HPDE6-E6E7 (cell line): ENCODE data around the gene SEPTIN10.
"Not testable (repeated sequence)": the region's sequence is repeated elsewhere in the genome, so short reads cannot be mapped to it uniquely, and the experiment has no call there.

Experiments used
- DNase-seq: peaks from one replicate; pipeline ENCODE4 v3.0.0; 2011; ENCODE audit warnings: missing footprints; ENCODE audit errors: extremely low spot score

SEPTIN10 gene

GRCh38 chr2:109602617-109603188, 11.1 kb downstream of the SEPTIN10 start:
- DNase-seq = no peak

DNA sequence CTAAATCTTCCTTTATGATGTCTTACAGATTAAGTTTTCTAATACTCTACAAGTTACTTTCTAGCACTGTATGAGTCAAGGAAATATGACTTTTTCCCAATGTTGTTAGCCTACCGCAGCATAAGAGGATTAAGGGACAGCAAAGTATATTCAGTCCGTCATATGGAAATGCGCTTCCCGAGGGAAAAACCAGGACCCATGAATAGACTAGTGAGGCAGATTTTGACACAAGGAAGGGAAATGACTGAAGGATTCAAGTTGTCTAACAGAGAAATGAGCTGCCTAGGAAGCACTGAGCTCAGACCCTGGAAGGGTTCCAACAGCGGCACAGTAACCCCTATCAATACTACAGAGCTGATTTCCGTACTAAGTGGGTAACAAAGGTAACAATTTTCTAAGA, 12.0 kb downstream of the SEPTIN10 start:
- DNase-seq = no peak

DNA sequence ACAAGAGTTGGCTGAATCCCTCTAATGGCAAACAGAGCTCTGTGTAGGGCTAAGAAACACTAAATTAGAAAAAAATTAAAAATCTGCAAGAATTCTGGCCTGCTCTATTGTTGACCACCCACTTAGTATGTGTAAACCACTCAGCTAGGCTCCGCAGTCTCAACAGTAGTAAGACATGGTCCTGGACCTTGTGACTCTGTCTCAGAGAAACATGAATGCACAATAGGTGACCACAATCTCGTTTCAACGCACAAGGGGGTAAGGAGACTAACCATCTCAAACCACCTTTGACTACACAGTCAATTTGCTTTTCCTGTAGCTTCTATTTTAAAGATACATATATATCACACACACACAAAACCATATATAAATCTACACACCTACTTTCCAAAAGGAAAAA, 16.5 kb downstream of the SEPTIN10 start:
- DNase-seq = no peak

DNA sequence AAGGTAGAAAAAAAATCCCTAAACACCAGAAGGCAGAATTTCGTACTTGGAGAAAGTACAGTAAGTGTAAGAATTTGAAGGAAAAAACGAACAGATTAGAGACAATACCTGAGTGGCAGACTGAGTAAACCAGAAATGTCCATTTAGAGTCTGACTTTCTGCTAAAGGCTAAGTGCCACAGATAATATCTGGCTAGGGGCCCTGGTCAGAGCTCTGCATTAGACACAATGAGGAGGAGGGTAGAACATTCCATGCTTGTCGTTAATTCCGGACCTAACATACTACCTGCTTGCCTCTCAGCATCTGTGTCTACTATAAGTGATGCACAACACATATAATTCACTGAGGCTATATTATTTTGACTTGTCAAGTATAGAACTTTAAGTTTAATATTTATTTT, 18.1 kb downstream of the SEPTIN10 start:
- DNase-seq = no peak

DNA sequence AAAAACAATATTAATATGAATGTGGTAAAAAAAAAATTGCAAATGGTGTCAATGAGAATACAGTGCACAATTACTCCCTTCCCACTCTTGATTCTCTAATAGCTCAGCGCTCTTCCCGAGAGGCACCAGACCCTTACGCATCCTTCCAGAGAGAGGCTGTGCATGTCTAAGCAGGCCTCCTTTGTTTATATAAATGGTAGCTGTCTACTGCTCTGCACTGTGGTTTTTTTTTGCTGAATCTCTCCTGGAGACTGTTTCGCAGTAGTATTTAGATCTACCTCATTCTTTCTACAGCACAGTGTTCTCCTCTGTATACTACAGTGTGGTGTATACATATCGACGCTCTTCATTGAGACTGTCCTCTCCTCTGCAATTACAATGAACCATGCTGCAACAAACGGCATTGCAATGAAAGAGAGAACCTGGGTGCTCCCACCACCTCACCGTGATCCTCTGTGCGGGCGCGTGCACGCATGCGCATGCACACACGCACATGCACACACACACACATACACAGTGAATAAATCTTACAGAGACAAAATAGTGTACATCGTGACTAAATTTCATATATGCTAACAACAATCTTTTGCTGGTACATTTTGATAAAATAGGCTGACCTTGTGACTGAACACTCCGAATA, 19.4 kb downstream of the SEPTIN10 start:
- peak; percentile 37 for DNase-seq

GRCh38 chr2:109592905-109593304, 20.9 kb downstream of the SEPTIN10 start:
- DNase-seq = no peak

DNA sequence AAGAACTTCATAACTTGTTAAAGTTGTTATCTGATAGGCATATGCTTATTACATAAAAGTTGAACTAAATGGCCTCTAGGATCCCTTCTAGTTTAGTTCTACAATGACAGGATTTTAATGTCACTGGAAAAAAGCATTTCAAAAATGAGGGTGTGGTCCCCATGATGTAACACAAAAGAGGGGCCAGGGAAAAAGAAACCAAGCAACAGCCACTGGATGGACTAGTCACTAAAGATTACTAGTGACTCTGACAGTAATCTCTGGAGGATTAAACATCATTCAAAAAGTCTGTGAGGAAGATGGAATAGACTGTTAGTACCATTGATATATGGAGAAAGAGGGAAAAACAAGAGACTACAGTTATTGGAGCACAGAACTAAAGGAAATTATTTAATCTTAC, 22.6 kb downstream of the SEPTIN10 start:
- DNase-seq = no peak

DNA sequence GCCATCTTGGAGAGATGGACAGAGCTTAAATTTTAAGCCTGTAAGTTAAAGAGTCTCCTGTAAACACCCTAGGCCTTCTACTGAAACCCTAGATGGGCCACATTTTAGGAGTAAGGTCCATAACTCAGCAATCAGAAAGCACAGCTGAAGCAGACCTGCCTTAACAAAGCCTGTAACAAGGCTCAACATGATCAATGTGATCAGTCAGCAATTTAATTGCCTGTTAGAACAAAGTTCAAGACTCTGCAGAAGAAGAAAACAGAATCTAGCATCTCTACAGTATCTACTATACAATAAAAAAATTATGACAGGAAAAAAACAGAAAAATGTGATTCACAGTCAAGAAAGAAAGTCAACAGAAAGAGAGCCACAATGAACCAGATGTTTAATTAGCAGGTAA, 27.1 kb downstream of the SEPTIN10 start:
- DNase-seq = no peak

- DNase-seq = no peak
Observed at GRCh38 chr2:109582928-109583895, 30.6 kb downstream of the SEPTIN10 start.

DNA sequence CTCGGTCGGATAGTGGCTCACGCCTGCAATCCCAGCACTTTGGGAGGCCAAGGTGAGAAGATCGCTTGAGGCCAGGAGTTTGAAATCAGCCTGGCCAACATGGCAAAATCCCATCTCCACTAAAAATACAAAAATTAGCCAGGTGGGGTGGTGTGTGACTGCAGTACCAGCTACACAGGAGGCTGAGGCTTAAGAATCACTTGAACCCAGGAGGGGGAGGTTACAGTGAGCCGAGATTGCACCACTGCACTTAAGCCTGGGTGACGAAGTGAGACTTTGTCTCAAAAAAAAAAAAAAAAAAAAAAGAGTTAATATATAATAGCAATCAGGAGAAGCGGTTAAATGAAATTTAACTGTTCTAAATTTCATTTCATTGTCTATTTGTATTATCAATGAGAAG, 36.1 kb downstream of the SEPTIN10 start:
- not testable (repeated sequence) for DNase-seq

GRCh38 chr2:109575373-109575772, 38.4 kb downstream of the SEPTIN10 start:
- DNase-seq = no peak

GRCh38 chr2:109563980-109564550, 49.7 kb downstream of the SEPTIN10 start:
- DNase-seq = no peak

- DNase-seq = no peak
Observed at GRCh38 chr2:109563288-109563687, 50.5 kb downstream of the SEPTIN10 start.

DNA sequence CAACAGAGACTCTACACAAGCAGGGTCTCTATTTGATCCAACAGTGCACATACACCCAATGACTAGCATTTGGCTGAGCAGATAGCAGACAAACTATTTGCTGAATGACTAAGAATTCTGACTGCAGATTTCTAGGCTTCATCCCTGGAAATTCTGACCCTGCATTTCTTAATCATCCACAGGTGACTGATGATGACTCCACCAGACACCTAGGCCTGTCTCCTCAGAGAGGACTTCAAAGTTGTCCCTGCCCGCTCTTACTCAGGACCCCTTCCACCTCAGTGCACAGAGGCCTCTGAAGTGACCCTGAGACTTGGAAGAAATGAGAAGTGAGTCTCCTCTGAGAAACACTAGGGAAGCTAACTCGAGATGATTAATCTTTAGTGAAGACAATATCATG, 51.3 kb downstream of the SEPTIN10 start:
- DNase-seq = no peak

GRCh38 chr2:109560265-109560664, 53.5 kb downstream of the SEPTIN10 start:
- no peak for DNase-seq

DNA sequence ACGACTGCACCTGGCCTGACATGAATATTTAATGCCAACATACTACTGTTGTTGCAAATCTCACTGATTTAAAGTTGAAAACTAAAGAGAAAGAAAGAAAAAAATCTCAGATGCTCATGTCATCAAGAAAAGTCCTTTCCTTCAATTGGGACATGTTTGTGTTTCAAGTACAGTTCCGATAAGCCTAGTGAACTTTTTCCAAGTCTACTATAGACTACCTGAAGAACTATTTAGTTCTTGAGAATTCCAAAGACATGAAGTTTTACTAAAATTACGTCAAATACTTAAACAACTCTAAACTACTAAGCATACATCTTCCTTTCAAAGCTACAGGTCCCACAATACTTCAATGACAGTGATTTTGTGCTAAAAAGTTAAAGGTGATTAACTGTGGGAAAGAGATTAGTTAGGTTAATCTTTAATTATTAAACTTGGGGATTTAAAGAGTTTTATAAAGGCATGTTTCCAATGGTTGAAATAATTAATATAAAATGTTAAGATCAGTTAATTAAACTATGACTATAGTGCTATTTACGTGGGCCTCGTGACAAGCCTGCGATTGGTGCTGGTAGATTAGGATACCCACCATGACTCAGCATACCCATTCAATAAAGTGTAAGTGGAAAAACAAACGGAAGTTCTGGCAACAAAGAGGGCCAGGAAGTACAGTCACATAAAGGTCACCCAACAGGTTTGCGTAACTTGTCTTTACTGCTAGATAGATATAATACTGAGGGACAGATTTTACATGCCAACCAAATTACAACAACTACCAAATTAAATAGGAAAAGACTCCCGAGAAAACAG, 55.5 kb downstream of the SEPTIN10 start:
- peak; percentile 58 for DNase-seq

DNA sequence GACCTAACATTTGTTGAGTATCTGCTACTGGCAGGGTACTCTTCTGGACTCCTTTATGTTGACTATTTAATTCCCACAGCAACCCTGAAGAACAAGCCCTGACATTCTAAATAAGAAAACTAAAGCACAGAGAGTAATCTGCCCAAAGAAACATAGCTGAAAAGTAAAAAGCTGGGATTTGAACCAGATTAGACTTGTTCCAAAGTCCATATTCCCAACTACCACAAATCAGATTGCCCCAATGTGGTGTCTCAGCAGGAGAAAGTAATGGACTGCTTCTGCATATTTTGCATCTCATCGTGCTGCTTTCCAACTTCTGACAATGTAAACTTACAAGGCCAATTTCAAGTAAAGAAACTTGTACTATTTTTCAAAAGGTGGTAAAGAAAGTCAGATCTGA, 56.5 kb downstream of the SEPTIN10 start:
- no peak for DNase-seq

DNA sequence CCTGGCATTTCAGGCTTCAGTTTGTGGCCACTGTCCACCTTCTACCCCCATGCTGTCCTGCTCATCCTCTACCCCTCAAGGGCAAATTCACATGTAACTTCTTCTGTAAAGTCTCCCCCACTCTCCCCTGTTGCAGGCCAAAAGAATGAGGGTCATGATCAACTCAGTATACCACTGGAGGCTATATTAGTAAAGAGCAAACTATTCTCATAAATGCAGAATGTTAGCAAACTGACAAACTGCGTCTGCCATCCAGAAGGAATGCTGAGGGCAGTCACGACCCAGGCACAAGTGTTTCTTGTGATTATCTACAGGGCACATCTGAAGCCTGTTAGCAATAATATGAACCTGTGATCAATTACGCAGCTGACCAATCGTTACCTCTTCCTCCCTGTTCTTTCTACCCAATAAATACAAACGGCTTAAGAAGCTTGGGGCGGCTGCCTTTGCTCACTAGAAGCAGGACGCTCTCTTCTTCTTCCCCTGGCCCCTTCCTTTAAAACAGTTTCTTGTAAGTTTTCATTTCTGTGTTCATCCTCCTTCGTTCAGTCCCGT, 58.3 kb downstream of the SEPTIN10 start:
- DNase-seq = no peak

DNA sequence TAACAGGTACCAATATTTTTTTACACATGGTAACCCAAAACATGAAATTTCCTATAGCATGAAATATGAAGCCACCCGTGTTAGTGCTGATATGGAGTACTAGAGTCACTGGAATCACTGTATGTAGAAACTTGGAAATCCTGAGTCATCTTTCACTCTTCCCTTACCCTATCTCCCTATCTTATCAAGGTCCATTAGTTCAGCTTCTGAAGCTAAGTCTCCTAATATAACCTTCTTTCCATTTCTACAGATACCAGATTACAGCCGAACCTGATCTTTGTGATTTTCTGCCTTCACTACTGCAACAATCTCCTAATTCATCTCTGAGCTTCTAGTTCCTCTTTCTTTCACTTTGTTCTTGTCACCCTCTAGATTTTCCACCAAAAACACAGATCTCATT, 59.0 kb downstream of the SEPTIN10 start:
- no peak for DNase-seq

DNA sequence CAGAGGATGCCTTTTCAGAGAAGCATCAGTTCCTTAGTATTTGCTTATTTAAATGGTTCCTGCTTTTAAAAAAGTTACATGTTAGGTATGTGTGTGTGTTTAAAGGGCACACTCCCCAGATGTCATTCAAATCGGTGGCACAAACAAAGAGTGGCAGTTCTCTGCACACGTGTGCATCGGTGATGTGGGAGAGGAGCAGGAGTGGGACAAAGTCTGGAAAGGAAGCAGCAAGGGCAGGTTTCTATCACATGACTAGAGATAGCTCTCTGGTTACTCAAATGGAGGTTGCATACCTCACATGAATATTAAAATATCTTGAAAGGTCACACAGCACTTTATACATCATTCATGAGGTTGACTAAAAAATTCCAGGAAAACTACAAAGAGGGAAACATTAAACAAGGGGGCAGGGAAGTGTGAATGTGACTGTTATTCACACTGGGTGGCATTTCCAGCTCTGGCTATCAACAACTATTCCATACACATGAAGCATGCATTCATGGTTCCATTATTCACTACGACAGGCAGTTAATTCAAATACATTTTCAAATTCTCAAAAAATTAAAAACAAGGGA, 64.7 kb downstream of the SEPTIN10 start:
- DNase-seq = no peak

DNA sequence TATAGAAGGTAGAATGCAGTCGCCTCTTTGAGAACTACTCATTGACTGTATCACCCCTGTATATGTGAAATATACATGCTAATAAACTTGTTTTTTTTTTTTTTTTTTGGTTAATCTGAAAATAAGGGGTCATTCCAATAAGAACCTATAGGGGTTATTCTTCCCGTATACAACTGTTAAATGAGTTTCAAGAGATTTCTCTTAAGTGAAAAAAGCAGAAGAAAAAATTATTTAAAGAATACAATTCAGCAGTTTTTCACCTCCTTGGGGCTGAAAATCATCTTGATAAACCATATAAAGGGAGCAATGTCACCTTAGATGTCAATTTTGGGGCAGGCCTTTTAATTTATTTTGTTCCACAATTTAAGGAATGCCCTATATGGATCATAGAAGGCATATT, 66.5 kb downstream of the SEPTIN10 start:
- no peak for DNase-seq
